NCI-H82 treated with DMSO at 0.1 percent for 48 hours (cell line): ENCODE data around the gene PPP3CA.
A peak's percentile ranks its signal among the peaks of the same experiment; 100 is the strongest.

Experiments
- DNase-seq: peaks from one replicate; lab custom pipeline; 2025; ENCODE audit not compliant: unreplicated experiment; lab: John Stamatoyannopoulos, UW

PPP3CA gene

DNA sequence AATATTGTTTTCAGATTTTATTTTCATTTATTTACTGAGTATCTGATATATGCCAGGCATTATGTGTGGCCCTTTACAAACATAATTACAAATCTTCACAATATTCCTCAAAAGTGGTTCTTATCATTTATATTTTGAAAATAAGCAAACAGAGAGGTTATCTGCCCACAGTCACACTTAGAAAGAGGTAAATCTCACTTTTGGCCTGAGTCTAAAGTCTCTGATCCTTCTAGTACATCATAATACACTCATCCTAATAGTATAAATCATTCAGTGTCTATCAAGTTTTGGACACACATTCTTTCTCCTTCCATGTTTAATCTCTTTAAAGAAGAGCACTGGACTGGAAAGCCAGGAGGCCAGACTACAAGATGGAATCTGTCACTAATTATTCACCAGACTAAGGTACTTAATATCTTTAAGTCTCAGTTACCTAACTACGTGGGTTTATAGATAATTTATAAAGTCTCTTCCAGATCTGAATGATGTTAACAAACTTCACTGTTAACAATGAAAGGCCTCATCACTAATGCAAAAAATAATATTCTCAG is 281.3 kb downstream of the PPP3CA start:
- DNase-seq = peak; percentile 69

DNA sequence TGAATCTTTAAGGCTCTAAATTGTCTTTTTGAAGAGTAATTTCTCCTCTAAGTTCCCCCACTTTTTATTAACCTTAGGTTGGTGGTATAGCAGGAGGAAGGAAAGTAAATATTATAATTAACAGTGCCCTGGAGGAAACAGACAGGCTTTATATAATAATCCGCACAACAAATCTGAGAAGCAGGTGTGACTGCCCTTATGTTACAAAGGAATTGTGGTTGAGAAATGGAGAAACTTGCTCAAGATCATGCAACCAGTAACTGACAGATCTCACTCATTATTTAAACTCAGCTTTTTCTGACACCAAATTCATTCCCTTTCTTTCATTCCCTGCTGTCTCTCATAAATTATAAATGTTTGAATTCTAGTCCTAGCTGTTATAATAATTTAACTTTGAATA is 282.0 kb downstream of the PPP3CA start:
- DNase-seq = no peak

DNA sequence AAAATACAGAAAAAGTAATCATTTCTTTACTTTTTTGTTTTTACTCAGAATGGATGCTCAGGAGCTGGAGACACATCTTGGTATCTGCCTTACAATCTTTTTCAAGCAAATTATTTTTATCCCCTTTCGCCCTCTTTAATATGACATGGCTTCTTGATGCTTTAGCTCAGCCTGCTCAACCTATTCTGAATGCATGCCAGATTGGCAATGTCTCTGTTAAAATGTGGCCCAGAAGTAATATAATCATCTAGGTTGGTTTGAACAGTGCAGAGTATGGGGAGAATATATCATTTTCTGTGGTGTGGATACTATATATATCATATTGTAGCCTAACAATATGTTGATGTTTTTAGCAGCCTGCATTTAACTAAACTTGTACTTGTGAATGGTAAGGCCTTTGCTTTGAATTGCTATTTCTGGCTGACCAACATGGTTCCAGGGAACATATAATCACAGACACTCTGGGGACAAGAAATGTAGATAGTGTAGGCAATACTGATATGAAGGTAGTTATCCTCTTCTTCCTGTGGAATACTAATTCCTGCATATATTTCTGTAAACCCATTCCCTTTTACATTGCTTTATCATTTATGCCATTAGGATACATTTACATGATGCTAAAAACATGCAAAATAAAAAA is 282.7 kb downstream of the PPP3CA start:
- DNase-seq = no peak

DNA sequence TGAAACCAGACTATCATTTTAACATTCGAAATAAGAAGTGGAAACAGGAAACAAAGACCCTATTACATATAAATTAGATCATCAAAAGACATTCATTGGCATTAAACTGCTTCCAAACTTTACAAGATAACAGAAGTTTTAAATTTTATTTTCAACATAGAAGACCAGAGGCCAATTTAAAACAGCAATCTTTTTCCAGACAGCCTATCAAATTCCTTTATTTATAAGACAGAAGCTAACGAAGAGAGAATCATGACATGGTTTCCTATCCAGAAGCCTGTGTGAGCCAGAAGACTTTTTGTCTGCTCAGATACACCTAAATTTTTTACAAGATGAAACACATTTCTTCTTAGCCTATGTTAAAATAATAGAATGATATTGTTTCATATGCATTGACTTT is 291.9 kb downstream of the PPP3CA start:
- DNase-seq = no peak

DNA sequence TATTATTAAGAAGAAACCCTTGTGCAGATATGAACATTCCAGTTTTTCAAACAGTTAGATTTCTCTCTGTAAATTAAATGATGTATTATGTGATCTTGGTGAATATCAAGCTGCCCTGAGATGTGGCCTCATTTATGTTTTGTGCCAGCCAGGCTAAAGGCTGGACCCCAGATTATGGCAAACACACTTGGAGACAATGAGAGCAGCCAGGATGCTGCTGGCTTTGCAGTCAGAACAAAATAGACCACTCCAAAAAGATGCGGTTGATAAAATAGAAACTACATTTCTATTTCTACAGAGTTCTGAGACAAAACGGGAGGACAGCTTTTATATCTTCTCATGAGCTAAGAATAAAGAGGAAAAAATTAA is 296.5 kb downstream of the PPP3CA start:
- no peak for DNase-seq

DNA sequence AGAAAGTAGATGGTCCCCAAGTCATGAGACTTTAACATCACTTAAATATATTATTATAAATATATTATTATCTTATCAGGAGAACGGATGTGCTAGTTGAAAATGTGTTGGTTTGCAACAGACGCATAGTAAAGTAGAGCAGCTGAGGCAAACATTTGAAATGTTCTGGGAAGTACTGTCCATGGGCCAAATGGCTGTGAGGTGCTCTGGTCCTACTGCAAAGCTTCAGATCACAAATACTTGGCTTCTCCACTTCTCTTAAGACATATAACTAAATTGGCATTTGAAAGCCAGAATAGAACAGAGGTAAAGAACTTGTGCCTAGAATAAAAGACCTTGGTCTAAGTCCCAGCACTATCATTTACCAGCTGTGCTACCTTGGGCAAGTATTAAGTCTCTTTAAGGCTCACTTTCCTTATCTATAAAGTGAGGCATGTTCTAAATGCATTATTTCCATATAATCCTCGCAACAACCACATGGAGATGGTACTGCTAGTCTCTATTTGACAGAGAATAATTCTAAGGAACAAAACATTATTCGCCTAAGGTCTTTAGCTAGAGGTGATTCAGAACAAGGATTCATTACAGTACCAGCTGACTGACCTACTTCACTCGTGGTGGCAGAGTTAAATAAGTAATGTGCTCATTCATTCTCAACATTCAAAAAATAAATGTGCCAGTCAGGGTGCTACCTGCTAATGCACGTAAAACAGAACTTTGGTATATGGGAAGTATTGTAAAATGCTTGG is 297.1 kb downstream of the PPP3CA start:
- no peak for DNase-seq

DNA sequence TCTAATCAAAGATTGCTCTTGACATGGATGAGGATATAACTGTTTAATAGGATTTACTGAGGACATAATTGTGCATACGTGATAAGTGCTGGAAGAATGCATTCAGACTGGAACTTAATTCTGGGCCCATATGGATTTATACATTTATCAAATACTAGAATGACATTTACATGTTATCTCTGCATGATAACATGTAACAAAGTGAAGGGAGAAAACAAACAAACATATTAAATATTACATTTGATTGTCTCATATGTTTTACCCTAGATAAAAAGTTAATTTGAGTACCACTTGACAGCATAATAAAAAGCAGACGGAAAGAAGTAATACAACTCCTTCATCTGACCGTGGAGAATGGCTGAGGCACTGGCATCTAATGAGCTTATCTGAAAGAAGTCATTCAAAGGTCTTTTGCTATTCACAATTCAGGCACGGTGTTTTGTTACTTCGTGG is 297.8 kb downstream of the PPP3CA start:
- peak; percentile 47 for DNase-seq

DNA sequence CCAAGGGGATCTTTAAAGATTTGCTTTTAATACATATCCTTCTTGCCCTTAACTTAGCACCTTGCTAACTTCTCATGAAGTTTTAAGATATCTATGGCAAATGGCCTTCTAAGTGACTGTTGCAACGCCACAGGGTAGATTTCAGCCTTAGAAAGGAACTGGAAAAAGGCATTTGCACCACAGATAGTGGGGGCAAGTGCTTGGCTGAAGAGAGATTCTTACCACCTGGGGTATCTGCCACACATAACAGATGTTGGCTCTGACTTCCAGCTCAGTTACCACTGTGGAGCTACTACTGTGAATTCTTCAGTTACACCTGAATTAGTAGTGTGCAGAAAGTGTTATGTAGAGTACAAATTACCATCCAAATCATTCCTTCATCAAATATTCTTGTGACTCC is 302.6 kb downstream of the PPP3CA start:
- DNase-seq = no peak

DNA sequence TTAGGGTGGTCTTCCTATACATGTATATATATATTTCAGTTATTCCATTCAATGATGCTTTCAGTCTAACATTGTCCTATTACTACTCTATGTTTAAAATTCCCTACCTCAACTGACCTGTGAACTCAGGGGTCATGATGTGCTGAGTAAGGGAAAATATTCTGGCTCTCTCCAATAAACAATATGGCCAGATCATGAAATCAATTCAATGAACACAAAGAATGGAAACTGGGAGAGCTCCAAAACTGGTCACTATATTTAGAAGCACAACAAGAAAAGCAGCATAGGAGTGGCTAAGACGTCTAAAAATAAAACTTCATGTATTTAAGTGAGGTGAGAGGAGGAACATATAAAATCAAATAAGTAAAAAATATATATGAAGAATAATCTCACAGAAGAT is 304.5 kb downstream of the PPP3CA start:
- no peak for DNase-seq

DNA sequence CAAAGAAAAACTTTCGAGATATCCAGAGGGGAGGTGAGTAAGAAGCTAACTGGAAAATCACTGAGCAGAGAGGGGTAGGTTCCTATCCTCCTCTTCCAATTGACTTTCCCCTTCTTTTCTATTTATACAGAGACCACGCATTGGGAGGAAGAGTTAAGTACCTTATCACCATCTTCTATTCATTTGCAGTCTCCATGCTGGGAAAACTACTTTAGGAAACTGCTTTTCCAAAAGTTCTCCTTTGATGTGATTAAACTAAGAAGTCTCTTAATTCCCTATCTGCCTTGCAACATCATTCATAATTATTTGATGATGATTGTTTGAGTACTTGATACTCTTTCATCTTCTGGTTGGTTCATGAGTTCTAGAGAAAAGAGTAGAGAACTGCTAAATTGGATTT is 306.6 kb downstream of the PPP3CA start:
- DNase-seq = no peak

DNA sequence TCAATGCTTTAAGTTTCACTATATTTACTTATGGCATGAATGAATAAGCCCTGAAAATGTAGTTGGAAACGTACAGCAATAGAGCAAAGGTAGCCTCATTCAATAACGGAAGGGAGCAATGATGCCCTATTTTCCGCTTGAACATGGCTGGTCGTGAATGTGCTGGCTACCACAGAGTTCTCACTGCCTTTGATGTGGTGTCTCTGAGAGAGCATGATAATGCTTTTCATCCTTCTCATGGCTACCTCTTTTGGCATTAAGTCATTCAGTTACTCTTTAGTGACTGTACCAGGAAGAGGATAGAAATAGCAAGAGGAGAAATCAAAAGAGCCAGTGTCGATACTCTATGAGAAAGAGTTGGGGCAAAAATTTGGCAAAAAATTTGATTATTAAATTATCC is 308.0 kb downstream of the PPP3CA start:
- DNase-seq = no peak

DNA sequence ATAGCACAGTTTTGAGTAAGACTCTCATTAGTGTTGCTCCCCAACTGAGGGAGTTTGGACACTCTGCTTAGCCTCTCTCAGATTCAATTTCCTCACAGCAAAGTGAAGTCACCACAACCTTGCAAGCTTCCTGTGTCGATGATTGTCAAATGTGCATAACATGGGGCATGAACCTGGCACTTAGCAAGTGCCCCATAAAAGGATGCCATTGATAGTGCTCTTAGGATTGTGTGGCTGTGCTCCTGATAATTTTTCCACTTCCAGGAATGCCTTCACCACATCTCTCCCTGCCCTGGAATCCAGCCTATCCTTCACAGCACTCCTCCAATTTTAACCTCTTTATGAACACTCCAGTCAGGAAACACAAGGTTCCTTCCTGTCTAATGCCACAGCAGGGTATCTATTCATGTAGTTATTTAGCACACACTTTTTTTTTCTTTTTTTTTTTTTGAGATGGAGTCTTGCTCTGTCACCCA is 309.4 kb downstream of the PPP3CA start:
- no peak for DNase-seq

DNA sequence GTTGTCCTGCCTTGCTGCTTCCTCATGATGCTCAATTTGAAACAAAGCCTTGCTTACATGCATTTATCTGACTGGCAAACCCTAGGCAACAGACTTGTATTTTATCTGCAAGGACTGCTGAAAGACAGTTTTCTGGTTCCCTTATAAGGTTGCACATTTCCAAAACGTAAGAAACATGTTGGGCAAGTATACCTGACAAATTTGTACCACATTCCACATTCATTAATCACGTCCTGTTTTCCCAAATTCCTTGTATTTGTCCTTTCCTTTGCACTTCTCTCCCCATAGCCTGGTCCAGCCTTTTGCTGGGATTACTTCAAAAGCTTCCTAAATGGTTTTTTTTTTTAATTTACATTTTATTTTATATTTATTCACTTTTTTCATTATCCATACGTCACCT is 310.1 kb downstream of the PPP3CA start:
- DNase-seq = no peak

DNA sequence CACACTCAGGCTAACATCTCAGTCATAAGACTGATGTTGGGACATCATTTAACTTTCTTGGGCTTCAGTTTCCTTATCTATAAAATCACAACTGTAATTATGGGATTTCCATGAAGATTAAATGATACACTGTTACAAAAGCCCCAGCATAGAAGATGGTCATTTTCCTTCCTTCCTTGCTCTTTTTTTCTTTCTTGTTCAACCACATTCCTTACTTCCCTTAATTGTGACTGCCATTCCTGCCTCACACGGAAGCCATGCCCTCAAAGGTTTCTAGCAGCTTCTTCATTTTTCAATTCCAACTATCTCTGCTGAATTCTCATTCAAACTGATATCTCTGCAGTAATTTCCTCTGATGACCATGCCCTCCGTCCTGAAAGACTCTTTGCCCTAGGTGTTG is 311.8 kb downstream of the PPP3CA start:
- no peak for DNase-seq

DNA sequence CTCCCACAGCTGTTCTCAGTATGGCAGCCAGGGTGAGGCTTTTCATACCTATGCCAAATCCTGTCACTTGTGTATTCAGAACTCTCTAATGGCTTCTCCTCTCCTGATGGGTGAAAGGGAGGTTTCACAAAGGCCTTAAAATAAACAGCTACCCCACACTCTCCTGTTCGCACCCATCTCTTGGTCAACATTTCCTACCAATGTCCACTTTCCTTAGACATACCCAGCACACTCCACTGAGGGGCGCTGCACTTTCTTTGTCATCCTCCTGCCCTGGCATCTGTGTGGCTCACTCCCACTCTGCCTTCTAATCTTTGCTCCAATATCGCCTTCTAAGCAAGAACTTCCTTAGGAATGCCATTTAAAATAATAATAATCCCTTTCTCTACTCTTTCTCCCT is 313.3 kb downstream of the PPP3CA start:
- no peak for DNase-seq

DNA sequence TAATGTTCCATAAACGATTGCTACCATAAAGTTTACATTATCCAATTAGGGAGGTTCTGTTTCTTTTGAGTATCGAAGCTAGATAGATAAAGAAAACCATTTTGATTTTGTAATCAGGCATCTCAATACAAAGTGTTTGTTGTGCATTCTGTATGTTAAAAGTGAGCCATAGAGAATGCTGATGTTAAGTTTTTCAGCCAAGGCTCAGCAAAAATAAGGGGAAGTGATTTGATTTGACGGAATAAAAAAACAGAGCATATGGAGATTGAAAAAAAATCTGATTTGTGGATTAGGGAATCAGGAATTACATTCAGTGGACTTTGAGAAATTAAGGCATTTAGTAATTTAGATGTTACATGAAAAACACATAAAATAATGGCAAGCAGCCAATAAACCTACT is 314.8 kb downstream of the PPP3CA start:
- DNase-seq = no peak

DNA sequence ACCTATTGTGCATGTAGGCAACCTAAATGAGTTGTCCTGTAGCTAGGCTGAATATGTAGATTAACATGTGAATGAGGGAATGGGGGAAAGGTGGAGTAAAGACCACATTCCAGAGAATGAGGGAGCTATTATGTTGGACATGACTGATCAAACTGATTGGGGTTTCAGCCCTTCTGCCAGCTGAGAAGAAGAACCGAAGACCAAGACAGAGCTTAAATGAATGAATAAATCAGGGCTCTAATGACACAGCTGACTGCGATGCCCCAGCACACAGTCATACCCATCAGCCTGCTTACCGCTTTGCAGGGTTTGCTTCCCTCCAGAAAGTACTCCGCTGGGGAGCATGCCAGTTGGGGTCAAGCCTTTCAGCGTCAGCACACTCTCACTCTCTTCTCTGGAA is 315.4 kb downstream of the PPP3CA start:
- DNase-seq = no peak

DNA sequence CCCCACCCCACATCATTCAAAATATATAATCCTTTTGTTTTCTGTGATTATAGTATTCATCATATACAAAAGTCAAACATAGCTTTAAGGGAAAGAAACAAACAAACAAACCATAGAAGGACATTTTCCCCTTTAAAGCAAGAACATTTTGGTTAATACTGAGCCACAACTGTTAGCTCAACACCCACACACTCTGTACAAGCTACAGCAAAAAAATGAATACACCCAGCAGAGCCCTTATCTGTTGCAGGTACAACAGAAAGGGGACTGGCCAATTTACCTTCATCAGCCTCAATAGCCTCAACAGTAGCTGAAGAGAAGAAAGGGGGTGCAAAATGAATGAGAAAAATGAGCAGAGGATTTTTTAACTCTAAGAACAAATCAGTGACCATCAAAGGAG is 318.4 kb downstream of the PPP3CA start:
- DNase-seq = no peak

DNA sequence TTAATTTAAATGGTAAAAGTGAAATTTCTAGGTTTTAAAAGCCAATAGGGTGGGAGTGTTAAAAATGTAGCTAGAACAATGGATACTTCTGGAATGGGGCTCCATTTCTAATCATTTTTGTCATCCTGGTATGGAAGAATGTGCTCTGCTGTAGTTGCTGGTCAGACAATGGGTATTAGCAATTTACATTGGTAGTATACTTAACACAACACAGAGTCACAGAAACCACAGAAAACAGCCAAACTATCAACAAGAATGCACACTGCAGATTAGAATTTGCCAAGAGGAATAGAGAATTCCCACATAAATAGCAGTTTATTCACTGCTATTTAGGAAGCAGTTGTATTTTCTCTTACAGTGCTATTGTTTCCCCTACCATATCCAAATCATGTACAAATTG is 319.6 kb downstream of the PPP3CA start:
- DNase-seq = no peak

DNA sequence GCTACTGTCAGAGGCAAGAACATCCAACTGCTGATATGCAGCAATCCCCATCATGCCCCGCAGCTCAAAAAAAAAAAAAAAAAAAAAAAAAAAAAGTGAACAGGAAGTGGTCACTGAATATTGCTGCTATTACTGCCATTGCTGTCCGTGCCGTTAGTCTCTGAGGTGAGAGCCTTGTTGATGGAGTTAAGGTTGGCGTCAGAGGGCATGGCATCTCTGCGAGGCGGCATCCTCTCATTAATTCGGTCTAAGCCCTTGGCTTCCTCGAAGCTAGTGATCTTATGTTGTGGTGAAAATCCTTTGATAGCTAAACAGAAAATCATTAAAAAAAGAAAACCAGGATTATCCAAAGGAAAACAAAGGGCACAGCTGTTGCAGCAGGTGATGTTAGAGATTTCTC is 321.6 kb downstream of the PPP3CA start:
- no peak for DNase-seq

DNA sequence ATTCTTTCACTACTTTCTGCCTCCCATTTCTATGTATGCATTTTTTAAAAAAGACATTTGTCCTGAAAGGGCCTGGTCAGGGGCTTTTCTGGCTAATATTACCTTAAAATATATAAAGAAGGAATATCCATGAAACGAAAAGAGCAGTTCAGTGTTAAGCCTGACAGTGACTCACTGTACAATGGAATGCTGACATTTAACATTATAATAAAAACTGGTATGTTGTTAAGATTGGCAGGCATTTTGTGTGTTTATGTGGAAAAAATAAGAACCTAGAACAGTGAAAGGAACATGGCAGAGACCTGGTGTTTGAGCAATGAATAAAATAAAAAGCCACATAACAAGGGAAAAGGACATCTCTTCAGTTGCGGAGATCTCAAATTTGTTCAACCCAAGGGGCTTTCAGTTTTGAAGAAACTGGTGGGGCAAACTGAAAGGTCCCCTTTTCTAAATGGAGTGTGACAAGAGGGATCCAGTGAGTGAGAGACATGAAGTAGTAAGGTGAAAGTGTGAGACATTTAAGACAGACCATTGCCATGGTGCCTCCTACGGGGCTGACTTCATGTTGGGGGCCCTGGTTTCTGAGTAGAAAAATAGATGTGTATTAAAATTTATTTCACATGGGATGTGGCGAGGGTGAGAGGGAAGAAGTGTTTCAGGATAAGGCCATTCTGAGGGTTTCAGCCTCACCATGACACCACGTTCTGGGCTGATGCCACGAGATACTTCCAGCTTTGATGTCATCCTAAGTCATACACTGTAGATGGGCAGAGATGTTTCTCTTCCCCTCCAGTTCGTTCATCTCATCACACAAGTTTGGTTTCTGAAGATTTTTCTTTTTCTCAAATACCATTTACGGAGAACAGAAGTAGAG is 324.9 kb downstream of the PPP3CA start:
- DNase-seq = no peak

DNA sequence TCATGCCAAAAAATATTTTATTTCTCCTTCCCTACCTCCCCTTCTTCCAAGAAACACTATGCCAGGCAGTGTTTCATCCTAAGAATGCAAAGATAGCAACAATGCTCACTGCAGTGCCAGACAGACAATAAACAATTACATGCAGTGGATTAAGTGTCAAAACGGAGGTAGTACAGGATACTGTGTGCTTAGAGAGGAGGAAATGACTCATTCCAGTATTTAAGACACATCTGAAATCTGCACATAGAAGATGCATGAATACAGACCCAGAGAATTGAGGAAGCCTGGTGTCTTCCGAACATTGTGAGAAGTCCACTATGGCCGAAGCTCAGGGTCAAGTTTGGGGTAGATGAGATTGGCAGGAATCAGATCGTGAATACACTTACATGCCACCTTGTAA is 326.4 kb downstream of the PPP3CA start:
- DNase-seq = no peak
